ENCODE data around the gene UBE2O.

DNA sequence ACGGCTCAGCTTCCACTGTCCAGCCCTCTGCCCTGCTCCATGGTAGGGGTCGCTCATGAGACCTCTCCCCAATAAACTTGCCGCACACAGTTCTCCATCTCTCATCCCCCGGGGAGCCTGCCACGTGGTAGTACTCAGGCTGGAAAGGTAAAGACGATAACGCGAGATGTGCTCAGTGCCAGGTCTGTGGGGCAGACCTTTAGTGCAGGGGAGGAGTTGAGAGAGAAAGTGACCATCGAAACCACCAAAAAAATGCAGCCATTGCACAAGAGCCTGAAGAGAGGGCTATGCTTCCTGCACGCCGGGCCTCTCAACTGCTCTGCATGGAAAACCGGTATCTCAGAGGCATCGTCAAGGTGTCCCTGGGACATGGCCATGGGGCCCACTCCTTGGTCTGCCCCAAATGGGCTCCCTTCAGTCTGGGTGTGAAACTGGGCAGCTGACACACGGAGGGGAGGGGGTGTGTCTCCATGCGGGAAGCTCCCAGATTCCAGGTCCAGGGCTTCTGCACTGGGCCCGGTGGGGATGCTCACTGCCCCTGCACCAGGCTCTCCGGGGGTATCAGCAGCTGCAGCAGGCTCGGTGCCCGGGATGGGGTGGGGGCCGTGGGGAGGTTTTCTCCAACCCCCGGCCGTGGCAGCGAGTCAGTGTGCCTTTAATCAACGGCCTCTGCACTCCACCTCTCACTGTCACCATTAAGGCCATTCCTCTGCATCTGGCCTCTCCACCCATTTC lies 9.8 kb upstream of the UBE2O start:
- TF ChIP-seq GATA3 (IDR thresholded peaks at IDR 0.05; ENCODE audit: low read depth, low read length) (no peak), GATA2 (IDR thresholded peaks at IDR 0.05; ENCODE audit: low read depth, low read length) (no peak)
